HepG2 (cell line): ENCODE results near the gene ALOXE3. TPM values are rescaled to one million over a fixed set of nuclear protein-coding genes. Genes with fewer than 3 reads are reported as not detected.

Source experiments
- AKAP8 ChIP-seq: sonication (generic); formaldehyde crosslinking; IDR thresholded peaks from 2 replicates; pipeline ENCODE4 v1.5.1; 2020; ENCODE audit warnings: mild to moderate bottlenecking, missing genetic modification reagents
- CCDC6 ChIP-seq: sonication (generic); formaldehyde crosslinking; IDR thresholded peaks from 2 replicates; pipeline ENCODE4 v1.8.1; 2022; ENCODE audit warnings: mild to moderate bottlenecking, missing genetic modification reagents, moderate library complexity
- DDIT3 ChIP-seq: sonication (generic); formaldehyde crosslinking; IDR thresholded peaks from 2 replicates; pipeline ENCODE4 v1.4.0; 2020; ENCODE audit warnings: mild to moderate bottlenecking, missing genetic modification reagents
- EHMT2 ChIP-seq: fragments of 200-600 bp; sonication (generic); IDR thresholded peaks from 2 replicates; pipeline ENCODE4 v1.7.0; 2017; ENCODE audit warnings: antibody characterized with exemption, low read depth, low read length, borderline replicate concordance
- GATAD2A ChIP-seq: IDR thresholded peaks from 2 replicates; pipeline ENCODE4 v1.6.1; 2016
- HHEX ChIP-seq: IDR thresholded peaks from 2 replicates; pipeline ENCODE4 v1.6.1; 2016; ENCODE audit warnings: control low read depth
- HNF1A ChIP-seq, 2 experiments: sonication (generic) in 1 of 2; formaldehyde crosslinking in 1 of 2; IDR thresholded peaks; 2 replicates each; pipeline versions ENCODE4 v1.4.0 to v1.6.1; 2016 to 2020; ENCODE audit warnings: borderline replicate concordance in 1 of 2, low read depth in 1 of 2, mild to moderate bottlenecking in 1 of 2, missing genetic modification reagents in 1 of 2
- HNRNPLL ChIP-seq: fragments of 200-400 bp; formaldehyde crosslinking; IDR thresholded peaks from 2 replicates; pipeline ENCODE4 v1.6.1; 2017; ENCODE audit warnings: mild to moderate bottlenecking, low read depth, low read length; ENCODE audit not compliant: poor library complexity, severe bottlenecking
- JUN ChIP-seq: sonication (generic); formaldehyde crosslinking; IDR thresholded peaks from 2 replicates; pipeline ENCODE4 v1.4.0; 2020; ENCODE audit warnings: mild to moderate bottlenecking, missing genetic modification reagents
- KDM2A ChIP-seq: sonication (generic); formaldehyde crosslinking; IDR thresholded peaks from 2 replicates; pipeline ENCODE4 v1.4.0; 2020; ENCODE audit warnings: low read depth, missing genetic modification reagents, borderline replicate concordance
- NRL ChIP-seq: sonication (generic); formaldehyde crosslinking; IDR thresholded peaks from 2 replicates; pipeline ENCODE4 v1.5.0; 2020; ENCODE audit warnings: missing genetic modification reagents, mild to moderate bottlenecking, moderate library complexity, borderline replicate concordance
- POGZ ChIP-seq: sonication (generic); formaldehyde crosslinking; IDR thresholded peaks from 2 replicates; pipeline ENCODE4 v1.4.0; 2020; ENCODE audit warnings: mild to moderate bottlenecking, missing genetic modification reagents
- SETDB1 ChIP-seq: sonication (generic); formaldehyde crosslinking; IDR thresholded peaks from 2 replicates; pipeline ENCODE4 v1.5.1; 2020; ENCODE audit warnings: missing genetic modification reagents, mild to moderate bottlenecking, borderline replicate concordance
- TAF1 ChIP-seq: sonication (generic); formaldehyde crosslinking; IDR thresholded peaks from 2 replicates; pipeline ENCODE4 v1.4.0; 2020; ENCODE audit warnings: missing genetic modification reagents
- TARDBP ChIP-seq: sonication (generic); formaldehyde crosslinking; IDR thresholded peaks from 2 replicates; pipeline ENCODE4 v1.8.0; 2022; ENCODE audit warnings: mild to moderate bottlenecking, missing genetic modification reagents
- UBTF ChIP-seq: sonication (generic); formaldehyde crosslinking; IDR thresholded peaks from 2 replicates; pipeline ENCODE4 v1.4.0; 2020; ENCODE audit warnings: mild to moderate bottlenecking, missing genetic modification reagents
- ZMYM2 ChIP-seq: sonication (generic); formaldehyde crosslinking; IDR thresholded peaks from 2 replicates; pipeline ENCODE4 v1.8.0; 2022; ENCODE audit warnings: mild to moderate bottlenecking, missing genetic modification reagents
- ZNF75D ChIP-seq: sonication (generic); formaldehyde crosslinking; IDR thresholded peaks from 2 replicates; pipeline ENCODE4 v1.8.1; 2023; ENCODE audit warnings: missing genetic modification reagents, mild to moderate bottlenecking, borderline replicate concordance
- ZNF766 ChIP-seq: sonication (generic); formaldehyde crosslinking; IDR thresholded peaks from 2 replicates; pipeline ENCODE4 v1.5.0; 2020; ENCODE audit warnings: missing genetic modification reagents, borderline replicate concordance
- ZNF883 ChIP-seq: sonication (generic); formaldehyde crosslinking; IDR thresholded peaks from 2 replicates; pipeline ENCODE4 v1.5.1; 2020; ENCODE audit warnings: mild to moderate bottlenecking, missing genetic modification reagents; ENCODE audit errors: not compliant biosample characterization
- polyA plus RNA-seq, 8 experiments: library from polyadenylated mRNA; depleted of rRNA in 3 of 8; stranded (reverse) in 7 of 8; unstranded in 1 of 8; fragments of >200 nt; fragmentation: Illumina TruSeq in 4 of 8; extraction: Trizol in 4 of 8; gene quantifications; 2 replicates each; pipeline versions ENCODE4 v1.2.1 to v1.2.3, GENCODE V29; 2011 to 2016; ENCODE audit warnings: low read depth in 4 of 8, missing spikeins in 1 of 8, mixed read lengths in 1 of 8; ENCODE audit not compliant: insufficient read depth in 1 of 8
- total RNA-seq, 5 experiments: library from RNA; depleted of rRNA; stranded (reverse); fragments of >200 nt; fragmentation: Illumina TruSeq; extraction: Trizol; gene quantifications; 2 replicates each; pipeline ENCODE4 v1.2.3, GENCODE V29; 2016; ENCODE audit warnings: low read depth in 1 of 5

Gene ALOXE3
- total and polyA plus RNA-seq, 2 of the 13 experiments (the other 11 are each of a cell fraction or from before 2014, with no cell fraction given) = 0.07 TPM; not detected in 1

GRCh38 chr17:8079291-8080207 lies 38.8 kb downstream of the ALOXE3 start (continued):
- TF ChIP-seq HHEX (CRISPR knock-in tag) = no peak
- TF ChIP-seq TAF1 (CRISPR knock-in tag) = peak; percentile 22; the same call in 1 of the 2 replicates
- TF ChIP-seq TARDBP (CRISPR knock-in tag) = no peak
- TF ChIP-seq ZMYM2 (CRISPR knock-in tag) = 0 out of 2 replicates have a peak, but pooled peaks have one; percentile 46
- TF ChIP-seq SETDB1 (CRISPR knock-in tag) = no peak
- TF ChIP-seq ZNF75D = no peak
- TF ChIP-seq DDIT3 (CRISPR knock-in tag) = no peak
- TF ChIP-seq CCDC6 (CRISPR knock-in tag) = 0 out of 2 replicates have a peak, but pooled peaks have one; percentile 39
- peak; percentile 15; the same call in 1 of the 2 replicates for TF ChIP-seq UBTF
- peak; percentile 21 for TF ChIP-seq KDM2A
- 0 out of 2 replicates have a peak, but pooled peaks have one; percentile 30 for TF ChIP-seq POGZ (CRISPR knock-in tag)
- TF ChIP-seq EHMT2 = no peak
- TF ChIP-seq JUN (CRISPR knock-in tag) = no peak
- no peak for TF ChIP-seq AKAP8 (CRISPR knock-in tag)
- peak; percentile 33 for TF ChIP-seq ZNF883
- TF ChIP-seq HNF1A (IDR thresholded peaks at IDR 0.05; ENCODE audit: low read depth) = no peak
- no peak for TF ChIP-seq HNF1A (CRISPR knock-in tag; IDR thresholded peaks at IDR 0.05; ENCODE audit: borderline replicate concordance)
- TF ChIP-seq ZNF766 (CRISPR knock-in tag) = no peak
- TF ChIP-seq GATAD2A = peak; percentile 46
- no peak for TF ChIP-seq HNRNPLL
- TF ChIP-seq NRL = peak; percentile 79; the same call in 1 of the 2 replicates
